KBM-7 (cell line): ENCODE data around the gene KRT80.
A peak's percentile ranks its signal among the peaks of the same experiment; 100 is the strongest.

Source experiments
- DNase-seq: peaks from one replicate; pipeline ENCODE4 v3.0.0-alpha.2; 2015
- in situ Hi-C: fragments of 300-500 bp; cut with MboI; formaldehyde crosslinking; loops from 2 replicates; pipeline ENCODE4 v1.14.3; 2020; ENCODE audit warnings: low sequenced_read_pairs, low pct_unique_long_range_greater_than_20kb, mixed read lengths

KRT80 gene

DNA sequence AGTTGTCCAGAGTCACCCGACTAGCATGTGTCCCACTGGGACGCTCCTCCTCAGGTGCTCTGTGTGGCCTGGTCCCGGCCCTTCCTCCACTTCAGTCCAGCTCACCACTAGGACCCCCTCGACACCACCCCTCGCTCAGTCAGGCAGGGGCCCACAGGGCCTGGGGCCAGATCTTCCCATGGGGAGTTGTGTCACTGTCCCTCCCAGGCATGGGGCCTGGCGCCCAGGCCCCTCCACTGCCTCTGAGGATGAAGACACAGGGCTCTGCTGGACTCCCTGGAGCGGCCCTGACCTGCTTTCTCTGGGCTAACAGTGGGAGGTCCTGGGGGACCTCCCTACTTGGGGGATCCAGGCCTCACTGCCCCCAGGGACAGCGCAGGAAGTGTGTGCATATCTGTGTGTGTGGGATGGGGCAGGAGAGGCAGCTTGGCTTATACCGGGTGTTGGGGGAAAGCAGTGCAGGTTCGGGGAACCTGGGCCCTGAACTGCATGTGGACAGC, 43.8 kb downstream of the KRT80 start:
- in situ Hi-C loops = no loop called here
- DNase-seq = no peak

DNA sequence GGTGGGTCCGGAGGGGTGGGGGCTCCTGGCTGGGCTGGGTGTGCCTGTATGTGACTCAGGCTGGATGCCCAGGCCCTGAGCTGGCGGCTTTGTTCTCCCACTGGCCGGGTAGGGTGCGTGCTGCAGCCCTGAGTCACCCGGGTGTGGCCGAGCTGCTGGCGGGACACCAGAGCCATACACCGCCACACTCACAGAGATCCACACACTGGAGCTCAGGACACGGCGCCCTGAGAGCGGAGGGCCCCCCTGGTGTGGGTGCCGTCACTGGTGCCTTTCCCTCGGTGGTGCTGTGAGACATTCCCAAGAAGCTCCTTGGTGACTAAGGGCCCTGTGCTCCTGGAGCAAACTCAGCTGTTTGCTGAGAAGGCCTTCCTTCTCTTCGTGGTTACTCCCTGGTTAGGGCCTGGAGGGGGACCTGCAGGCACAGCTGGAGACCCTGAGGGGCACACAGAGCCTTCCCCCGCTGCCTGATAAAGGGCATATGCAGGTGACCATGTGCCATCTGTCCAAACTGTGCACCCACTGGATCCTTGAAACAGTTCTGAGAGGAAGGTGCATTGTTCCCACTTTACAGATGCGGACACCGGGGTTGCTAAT, 44.3 kb downstream of the KRT80 start:
- no peak for DNase-seq
- in situ Hi-C loops = no loop called here

DNA sequence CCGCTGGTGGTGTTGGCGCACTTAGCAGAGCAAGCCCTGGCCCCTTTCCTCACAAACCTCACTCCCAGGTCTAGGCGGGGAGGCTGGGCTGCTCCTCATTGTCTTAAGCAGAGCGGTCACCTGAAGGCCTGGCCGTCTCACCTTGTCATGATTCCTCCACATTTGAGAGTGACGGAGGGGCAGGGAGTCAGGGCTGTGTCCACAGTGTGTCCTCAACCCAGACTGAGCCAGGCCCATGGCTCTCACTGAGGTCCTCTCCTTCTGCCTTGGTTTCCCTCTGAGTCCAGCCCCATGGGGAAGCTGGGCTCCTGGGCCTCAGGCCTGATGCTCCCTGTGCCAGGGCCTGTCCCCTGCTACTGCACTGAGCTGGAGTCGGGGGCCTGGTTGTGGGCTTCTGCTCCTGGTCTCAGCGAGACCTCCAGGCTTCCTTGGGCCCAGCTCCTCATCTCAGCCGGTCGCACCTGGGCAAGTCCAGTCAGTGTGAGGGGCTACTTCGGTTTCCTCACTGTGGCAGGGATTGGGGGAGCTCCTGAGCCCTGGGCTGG, 44.9 kb downstream of the KRT80 start:
- no peak for DNase-seq
- in situ Hi-C loops = no loop called here

DNA sequence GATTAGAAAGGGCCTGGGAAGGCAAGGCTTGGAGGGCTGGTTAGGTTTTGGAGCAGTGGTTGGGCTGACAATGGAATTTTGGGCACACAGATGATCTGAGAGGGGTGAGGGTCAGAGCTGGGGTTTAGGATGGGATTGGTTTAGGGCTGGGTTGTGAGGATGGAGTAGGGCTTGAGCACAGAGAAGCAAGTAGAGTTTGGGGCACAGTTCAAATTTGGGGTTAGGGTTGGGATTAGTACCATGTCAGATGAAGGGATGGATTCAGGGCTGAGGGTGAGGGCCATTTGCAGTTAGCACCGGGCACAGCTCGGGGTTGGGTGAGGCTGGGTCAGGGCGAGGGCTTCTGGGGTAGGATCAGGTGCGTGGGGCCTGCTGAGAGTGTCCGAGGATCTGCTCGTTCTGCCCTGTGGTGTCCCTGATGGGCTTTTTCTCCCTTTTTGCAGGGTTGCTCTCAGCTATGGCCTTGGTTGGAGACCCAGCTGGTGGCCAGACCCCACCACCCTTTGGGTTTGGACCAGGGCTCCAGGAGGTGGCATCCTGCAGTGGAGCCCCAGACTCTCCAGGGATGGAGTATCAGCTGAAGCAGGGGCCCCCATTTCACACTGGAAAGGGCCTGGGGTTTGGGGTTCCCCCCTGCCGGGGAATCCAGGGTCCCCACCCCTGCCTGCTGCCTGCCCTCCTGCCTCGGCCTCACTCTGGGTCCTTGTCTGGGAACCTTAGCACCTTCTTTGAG, 45.6 kb downstream of the KRT80 start:
- in situ Hi-C loops = no loop called here
- no peak for DNase-seq

DNA sequence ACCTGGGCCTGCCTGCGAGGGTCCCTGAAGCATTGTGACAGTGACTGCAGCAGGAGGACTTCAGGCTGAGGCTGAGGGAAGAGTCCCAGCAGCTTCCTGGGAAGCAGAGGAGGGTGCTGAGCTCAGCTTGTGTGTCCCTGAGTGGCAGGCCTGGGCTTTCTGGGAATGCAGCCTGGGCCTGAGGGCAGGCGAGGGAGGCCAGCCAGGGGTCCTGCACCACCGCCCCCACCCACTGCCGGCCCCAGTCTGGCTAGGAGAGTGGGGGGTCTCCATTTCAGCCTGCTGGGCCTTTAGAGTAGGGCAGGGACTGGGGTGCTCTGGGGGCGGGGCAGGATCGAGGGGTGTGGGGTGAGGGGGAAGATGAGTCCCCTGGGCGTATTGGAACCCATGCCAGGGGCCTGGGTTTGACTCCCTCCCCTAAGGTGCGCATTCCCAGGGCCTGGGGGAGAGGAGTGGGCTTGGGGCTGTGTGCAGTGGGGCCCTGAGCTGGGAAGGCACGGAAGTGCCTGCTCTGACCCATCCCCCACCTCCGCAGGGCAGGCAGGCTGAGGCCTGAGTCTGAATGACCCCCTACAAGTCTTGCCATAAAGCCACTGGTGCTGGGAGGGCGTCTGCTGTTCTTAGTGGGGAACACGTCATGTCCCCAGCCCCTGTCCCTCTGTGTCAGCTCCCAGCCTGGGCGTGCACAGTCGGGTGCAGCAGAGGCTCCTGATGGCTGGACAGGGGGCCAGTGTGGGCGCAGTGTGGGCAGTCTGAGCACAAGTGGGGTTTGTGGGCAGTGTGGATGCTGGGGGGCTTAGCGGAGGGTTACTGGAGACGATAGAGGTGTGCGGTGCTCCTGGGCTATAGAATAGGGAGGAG, 46.4 kb downstream of the KRT80 start:
- in situ Hi-C loops = no loop called here
- no peak for DNase-seq

DNA sequence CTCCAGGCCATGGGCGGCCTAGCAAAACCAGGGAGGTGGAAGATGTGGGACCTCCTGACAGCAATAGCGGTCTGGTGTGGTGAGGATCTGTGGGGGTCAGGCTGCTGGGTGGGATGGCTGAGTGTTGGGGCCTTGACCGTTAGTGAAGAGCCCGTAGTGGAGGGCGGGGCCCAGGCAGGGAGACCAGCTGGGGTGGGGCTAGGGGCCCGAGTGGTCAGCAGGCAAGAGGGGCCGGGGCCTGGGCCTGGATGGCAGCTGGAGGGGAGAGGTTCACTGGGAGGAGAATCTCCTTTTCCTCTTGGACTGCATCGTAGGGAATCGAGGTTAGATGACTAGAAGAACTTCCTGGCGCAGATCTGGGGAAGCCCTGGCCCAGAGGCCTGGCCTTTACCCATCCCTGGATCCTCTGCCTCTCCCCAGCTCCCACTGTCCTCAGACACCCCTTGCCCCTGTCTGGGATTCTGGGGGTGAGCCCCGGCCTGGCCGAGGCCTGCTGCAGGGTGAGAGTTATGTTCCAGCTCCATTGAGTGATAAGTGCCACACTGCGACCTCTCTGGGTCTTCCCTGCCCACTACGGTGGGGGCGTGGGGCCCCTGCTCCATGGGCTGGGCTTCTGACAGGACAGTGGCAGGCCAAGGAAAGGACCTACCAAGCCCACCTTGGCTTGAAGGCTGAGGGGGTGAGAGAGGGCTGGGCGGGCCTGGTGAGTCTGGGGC, 47.1 kb downstream of the KRT80 start:
- no peak for DNase-seq
- in situ Hi-C loops = no loop called here

DNA sequence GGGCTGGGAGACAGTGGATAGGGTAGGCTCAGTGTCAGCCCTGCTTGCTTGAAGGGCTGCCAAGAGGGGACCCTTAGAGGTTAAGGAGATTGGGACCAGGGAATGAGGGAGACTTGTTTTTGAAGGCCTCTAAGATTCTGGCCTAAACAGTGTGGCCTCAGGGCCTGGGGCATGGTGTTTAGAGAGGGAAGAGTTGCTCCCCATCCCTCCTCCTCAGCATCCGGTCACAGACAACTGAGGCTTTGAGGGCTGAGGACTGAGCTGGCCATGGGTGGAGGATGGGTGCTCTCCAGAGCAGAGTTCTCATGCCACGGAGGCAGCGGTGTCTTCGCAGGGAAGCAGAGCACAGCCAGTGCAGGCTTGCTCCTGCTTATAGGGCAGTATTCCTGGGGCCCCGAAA, 49.4 kb downstream of the KRT80 start:
- no peak for DNase-seq
- in situ Hi-C loops = no loop called here

DNA sequence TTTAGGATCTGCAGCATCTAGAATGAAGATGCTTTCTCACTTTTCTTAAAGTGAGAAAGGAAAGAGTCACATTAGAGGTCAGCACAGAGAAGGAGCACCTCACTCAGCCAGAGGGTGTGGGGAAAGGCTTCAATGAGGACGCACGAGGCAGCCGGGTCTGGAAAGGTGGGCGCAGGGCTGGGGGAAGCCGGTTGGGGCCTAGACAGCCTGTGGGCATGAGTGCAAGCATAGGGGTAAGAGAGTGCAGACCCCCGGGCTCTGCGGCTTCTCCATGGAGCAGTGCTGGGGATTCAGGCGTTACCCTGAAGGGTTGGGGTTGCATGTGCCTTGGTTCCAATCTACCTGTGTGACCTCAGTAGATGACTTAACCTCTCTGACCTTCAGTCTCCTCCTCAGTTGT, 49.9 kb downstream of the KRT80 start:
- in situ Hi-C loops = no loop called here

DNA sequence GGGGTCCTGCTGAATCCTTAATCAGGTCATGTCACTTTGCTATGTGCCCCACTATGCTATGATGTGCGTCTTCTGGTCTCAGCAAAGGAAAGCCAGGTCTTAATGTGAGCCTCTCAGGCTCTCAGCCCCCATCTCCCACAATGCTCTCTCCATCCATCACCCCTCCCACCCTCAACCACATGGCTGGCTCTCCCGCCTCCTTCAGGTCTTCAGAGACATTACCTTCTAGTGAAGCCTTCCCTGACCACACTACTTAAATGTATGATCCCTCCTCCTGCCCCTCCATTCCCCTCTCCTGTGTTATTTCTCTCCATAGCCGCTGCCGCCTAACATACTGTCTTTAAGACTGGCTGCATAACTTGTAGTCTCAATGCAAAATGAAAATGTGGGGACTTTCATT, 50.5 kb downstream of the KRT80 start:
- DNase-seq = no peak
- in situ Hi-C loops = no loop called here

More for the DNA sequence above, 49.9 kb downstream of the KRT80 start:
- DNase-seq = no peak

DNA sequence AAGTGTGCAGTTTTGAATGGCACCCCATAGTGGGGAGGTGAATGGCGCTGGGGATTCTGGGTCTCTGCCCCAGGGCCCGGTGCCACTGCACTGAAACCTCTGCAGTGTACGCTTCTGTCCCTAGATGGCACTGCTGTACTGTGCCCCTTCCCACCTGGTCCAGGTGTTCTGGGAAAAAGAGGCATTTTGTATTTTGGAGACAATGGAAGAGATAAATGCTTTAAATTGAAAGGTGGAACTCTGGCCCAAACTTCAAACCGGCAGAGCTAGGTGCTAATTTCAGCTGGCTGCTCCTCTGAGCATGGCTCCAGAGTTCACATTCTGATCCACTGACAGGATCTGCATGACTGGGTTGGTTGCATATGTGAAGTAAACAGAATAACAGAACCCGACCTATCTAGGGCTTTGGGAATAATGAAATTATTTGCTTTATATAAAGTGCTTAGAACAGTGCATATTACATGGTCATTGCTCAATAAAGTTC, 52.2 kb downstream of the KRT80 start:
- DNase-seq = peak; percentile 24
- in situ Hi-C loops = no loop called here

DNA sequence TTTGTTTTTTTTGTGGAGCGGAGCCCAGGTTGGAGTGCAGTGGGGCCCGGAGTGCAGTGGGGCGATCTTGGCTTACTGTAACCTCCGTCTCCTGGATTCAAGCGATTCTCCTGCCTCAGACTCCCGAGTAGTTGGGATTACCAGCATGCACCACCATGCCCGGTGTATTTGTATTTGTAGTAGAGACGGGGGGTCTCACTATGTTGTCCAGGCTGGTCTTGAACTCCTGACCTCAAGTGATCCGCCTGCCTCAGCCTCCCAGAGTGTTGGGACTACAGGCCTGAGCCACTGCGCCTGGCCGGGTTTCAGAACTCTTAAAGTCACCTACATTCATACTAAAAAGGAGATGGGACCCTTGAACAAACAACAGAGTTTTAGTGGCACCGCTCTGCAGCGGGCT, 52.7 kb downstream of the KRT80 start:
- in situ Hi-C loops = no loop called here
- no peak for DNase-seq

DNA sequence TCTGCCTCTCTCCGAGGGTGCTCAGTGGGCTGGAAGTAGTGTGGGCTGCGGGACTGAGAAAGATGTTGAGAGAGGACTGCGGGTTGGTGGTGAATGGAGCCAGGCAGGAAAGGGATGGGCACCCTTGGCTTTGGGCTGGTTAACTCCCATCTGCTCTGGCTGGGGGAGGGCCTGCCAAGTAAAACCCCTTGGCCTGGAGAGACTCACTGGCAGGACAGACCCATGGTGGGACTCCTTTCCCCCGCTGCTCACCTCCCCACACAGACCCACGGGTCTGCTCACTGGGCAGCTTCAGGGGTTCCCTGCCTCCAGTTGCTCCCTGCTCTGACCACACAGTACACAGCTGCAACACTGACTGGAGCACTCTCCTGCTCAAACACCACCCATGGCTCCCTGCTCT, 54.1 kb downstream of the KRT80 start:
- no peak for DNase-seq
- in situ Hi-C loops = no loop called here

DNA sequence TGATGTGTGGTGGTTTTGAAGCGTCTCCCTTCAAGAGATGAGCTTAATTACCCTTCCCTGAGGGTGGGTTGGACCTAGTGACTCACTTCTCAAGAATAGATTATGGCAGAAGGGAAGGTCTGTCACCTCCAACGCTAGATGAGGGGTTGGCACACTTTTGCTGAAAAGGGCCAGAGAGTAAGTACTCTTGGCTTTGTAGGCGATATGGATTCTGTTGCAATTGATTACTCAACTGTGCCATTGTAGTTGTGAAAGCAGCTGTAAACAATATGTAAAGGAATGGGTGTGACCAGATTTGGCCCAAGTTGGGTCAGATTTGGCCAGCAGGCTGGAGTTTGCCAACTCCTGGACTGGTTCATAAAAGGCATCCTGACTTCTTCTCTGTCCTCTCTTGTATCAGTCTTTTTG, 59.1 kb downstream of the KRT80 start:
- in situ Hi-C loops = no loop called here
- no peak for DNase-seq

DNA sequence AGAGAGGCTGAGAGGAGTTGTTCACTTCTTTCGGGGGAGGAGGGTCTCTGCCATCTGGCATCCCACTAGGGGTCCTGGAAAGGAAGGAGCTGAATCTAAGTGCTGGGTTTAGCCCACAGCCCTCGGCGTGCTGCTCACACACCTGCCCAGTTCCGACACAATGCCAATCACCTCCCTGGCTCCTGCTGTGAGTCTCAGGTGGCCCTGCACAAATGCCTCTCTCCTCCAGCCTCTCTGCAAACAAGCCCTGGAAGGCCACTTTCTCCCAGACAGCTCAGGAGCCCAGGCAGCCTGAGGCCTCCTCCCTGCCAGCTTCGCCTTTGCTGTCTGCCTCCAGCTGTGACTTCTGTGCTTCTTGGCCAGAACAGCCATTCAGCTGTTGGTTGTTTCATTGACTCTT, 61.1 kb downstream of the KRT80 start:
- in situ Hi-C loops = no loop called here
- no peak for DNase-seq

DNA sequence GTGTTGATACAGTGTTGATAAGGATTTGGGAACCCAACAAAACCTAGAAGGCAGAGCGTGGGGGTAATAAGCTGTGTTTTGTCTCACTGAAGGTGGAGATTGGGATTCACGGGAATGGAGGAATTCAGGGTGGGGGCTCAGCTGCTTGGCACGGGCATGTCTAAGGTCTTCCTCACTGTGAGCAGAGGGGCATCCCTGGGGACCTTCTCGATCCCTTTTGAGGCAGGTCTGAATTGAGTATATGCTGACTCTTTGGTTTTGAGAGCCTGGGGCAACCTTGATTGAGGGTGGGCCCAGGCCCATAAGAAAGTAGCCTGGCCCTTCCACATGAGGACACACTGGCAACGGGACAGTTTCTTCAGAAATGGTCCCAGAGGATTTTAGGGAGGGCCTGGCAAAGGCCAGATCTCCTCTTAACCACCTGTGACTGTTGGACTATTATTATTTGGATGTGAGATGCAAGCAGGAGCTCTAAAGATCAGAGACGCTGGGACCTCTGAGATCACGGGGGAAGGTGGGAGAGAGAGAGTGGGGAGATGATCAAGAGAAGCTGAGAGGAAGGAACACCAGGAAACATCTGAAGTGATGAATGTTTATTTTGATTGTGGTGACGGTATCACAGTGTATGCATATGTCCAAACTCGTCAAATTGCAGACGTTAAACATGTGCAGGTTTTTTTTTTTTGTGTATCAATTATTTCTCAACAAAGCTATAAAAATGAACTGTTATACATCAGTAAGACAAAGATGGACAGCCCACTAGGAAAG, 63.9 kb downstream of the KRT80 start:
- DNase-seq = no peak
- in situ Hi-C loops = no loop called here

DNA sequence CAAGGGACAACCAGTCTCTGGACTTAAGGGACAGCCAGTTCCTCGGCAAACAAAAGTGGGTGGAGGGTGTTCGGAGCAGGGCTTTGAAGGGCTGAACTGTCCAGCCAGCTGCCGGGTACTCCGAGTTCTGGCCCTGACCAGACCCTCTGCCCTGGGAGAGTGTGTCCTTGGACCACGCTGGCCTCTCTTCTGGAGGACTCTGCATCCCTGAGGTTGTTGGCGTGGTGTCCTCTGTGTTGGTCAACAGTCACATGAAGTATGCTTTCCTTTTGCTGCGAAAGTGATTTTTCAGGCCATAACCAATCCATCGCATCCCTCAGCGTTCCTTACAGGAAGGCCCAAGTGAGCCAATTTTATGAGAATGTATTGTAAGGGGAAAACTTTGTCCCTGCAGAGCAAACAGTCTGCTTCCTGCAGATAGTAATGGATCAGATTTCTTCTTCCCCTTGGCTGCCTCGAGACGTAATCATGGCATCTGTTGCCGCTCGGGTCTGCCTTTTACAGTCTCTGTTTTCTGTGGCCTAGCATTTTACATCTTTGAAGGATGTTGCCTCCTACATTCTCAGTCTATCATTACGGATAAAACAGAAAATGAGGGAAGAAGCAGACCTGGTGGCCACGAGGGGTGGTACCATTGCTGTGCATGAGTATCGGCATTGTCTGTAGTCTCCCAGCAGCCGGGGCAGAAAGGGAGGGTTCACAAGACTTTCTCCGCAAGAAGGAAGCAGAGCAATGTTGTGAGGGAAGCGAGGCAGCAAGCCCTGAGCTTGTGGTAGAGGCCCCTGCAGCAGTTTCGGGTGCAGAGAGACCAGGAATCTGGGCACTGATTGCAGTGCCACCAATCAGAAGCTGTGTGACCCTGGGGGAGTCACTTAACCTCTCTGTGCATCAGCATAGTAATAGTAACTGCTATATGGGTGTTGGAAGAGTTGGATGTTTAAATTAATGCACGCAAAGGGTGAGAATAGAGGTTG, 64.9 kb downstream of the KRT80 start:
- in situ Hi-C loops = no loop called here
- peak; percentile 31 for DNase-seq

DNA sequence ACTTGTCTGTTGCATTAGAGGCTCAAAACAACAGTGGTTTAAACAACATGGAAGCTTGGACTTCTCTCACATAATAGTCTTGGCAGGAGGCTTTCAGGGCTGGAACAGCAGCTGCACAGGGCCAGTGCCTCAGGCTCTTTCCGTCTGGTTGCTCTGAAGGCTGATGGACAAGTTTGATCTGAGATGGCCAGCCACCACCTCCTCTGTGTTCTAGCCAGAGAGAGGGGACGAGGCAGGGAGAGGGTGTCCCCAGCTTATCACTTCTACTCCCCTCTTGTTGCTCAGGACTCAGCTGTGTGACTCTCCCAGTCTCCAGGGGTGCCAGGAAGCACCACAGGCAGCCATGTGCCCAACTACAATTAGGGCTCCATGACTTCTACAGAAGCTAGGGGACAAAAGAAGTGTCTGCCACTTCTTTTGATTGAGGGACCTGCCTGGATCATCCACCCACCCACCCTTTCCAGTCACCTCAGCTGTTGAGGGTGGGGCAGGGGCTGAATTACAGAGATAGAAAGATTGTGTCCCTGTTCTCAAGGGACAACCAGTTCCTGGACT, 65.7 kb downstream of the KRT80 start:
- in situ Hi-C loops = no loop called here
- no peak for DNase-seq
